ENCODE data around the gene COPB2. TPM values are rescaled to one million over a fixed set of nuclear protein-coding genes. Genes with fewer than 3 reads are reported as not detected.

The COPB2 gene
- total and polyA plus RNA-seq, 2 of the 4 experiments (the other 2 are of a cell fraction), result 179 to 363 TPM

Small RNAs within 50 kb of the gene (microRNA-seq; reads per million reads assigned to microRNA genes)
- gene RF00026 (ENCODE audit: insufficient read depth, insufficient read length), result not detected

Small RNAs within 50 kb of the gene (small RNA-seq; reads per million reads assigned to genes)
- gene RF00026, result 0 reads per million in 5 experiments

Other genes starting within 250 kb of the COPB2 start
- gene MRPS22, start 45.6 kb downstream of the COPB2 start, total RNA-seq (2012; rRNA removed), result 72.4 and 94.4 TPM in 2 replicates
- 51.3 and 54.5 TPM in 2 replicates for gene MRPS22, start 45.6 kb downstream of the COPB2 start, polyA plus RNA-seq (2012; rRNA removed)
- gene RBP2, start 86.9 kb upstream of the COPB2 start, total RNA-seq (2012; rRNA removed), result not detected in 2 replicates
- gene RBP2, start 86.9 kb upstream of the COPB2 start, polyA plus RNA-seq (2012; rRNA removed), result not detected in 2 replicates
- gene RBP1, start 150.1 kb upstream of the COPB2 start, total RNA-seq (2012; rRNA removed), result 61.9 and 65.4 TPM in 2 replicates
- gene RBP1, start 150.1 kb upstream of the COPB2 start, polyA plus RNA-seq (2012; rRNA removed), result 117 and 134 TPM in 2 replicates